Measurements from ENCODE around the gene EAPP. TPM values are rescaled to one million over a fixed set of nuclear protein-coding genes. Genes with fewer than 3 reads are reported as not detected.

EAPP gene
- total and polyA plus RNA-seq, 2 of the 13 experiments (the other 11 are each of a cell fraction or from before 2014, with no cell fraction given), result 68.7 to 110 TPM

DNA sequence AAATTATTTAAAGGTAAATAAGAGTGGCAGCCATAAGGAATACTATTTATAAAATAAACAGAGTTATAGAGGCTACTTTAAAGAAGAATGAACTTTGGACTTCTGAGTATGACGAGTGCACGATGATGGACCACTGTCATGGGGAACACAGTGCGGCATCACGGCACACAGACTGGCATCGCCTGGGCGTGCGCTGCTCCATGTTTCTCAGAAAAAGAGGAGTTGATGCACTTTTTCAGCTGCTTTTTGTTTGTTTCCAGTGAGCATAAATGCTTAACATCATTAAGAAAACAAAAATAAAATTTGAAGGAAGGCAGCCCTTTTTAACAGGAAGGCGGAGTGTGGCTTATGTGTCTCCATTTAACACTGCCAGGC lies 23.3 kb upstream of the EAPP start (continued):
- TF ChIP-seq, protein P1, sequence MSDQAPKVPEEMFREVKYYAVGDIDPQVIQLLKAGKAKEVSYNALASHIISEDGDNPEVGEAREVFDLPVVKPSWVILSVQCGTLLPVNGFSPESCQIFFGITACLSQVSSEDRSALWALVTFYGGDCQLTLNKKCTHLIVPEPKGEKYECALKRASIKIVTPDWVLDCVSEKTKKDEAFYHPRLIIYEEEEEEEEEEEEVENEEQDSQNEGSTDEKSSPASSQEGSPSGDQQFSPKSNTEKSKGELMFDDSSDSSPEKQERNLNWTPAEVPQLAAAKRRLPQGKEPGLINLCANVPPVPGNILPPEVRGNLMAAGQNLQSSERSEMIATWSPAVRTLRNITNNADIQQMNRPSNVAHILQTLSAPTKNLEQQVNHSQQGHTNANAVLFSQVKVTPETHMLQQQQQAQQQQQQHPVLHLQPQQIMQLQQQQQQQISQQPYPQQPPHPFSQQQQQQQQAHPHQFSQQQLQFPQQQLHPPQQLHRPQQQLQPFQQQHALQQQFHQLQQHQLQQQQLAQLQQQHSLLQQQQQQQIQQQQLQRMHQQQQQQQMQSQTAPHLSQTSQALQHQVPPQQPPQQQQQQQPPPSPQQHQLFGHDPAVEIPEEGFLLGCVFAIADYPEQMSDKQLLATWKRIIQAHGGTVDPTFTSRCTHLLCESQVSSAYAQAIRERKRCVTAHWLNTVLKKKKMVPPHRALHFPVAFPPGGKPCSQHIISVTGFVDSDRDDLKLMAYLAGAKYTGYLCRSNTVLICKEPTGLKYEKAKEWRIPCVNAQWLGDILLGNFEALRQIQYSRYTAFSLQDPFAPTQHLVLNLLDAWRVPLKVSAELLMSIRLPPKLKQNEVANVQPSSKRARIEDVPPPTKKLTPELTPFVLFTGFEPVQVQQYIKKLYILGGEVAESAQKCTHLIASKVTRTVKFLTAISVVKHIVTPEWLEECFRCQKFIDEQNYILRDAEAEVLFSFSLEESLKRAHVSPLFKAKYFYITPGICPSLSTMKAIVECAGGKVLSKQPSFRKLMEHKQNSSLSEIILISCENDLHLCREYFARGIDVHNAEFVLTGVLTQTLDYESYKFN (CRISPR knock-in tag; conservative IDR thresholded peaks at IDR 0.05), result no peak
- TF ChIP-seq, protein P2, sequence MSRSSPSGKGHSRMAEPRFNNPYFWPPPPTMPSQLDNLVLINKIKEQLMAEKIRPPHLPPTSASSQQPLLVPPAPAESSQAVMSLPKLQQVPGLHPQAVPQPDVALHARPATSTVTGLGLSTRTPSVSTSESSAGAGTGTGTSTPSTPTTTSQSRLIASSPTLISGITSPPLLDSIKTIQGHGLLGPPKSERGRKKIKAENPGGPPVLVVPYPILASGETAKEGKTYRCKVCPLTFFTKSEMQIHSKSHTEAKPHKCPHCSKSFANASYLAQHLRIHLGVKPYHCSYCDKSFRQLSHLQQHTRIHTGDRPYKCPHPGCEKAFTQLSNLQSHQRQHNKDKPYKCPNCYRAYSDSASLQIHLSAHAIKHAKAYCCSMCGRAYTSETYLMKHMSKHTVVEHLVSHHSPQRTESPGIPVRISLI (CRISPR knock-in tag; IDR thresholded peaks at IDR 0.05; ENCODE audit: borderline replicate concordance), result no peak
- TF ChIP-seq HNRNPLL (IDR thresholded peaks at IDR 0.05; ENCODE audit: low read depth, low read length, poor library complexity, severe bottlenecking), result no peak
- no peak for TF ChIP-seq PLRG1 (conservative IDR thresholded peaks at IDR 0.05)
- TF ChIP-seq NONO (IDR thresholded peaks at IDR 0.05), result no peak
- no peak for TF ChIP-seq NONO (CRISPR knock-in tag; conservative IDR thresholded peaks at IDR 0.05)
- TF ChIP-seq FLYWCH1 (CRISPR knock-in tag; IDR thresholded peaks at IDR 0.05), result no peak
- no peak for TF ChIP-seq STAT5B (CRISPR knock-in tag; IDR thresholded peaks at IDR 0.05)
- no peak for TF ChIP-seq FOXO1 (CRISPR knock-in tag; IDR thresholded peaks at IDR 0.05)
- TF ChIP-seq CC2D1A (CRISPR knock-in tag; IDR thresholded peaks at IDR 0.05), result no peak
- TF ChIP-seq JUN (CRISPR knock-in tag; IDR thresholded peaks at IDR 0.05), result no peak
- TF ChIP-seq CHCHD3 (CRISPR knock-in tag; IDR thresholded peaks at IDR 0.05), result no peak
- TF ChIP-seq SATB2 (CRISPR knock-in tag; IDR thresholded peaks at IDR 0.05), result 0 out of 2 replicates have a peak, but pooled peaks have one; percentile 32
- no peak for TF ChIP-seq MTF1 (CRISPR knock-in tag; IDR thresholded peaks at IDR 0.05)
- TF ChIP-seq ZBTB38 (CRISPR knock-in tag; IDR thresholded peaks at IDR 0.05), result peak; percentile 73
- TF ChIP-seq, protein P3, sequence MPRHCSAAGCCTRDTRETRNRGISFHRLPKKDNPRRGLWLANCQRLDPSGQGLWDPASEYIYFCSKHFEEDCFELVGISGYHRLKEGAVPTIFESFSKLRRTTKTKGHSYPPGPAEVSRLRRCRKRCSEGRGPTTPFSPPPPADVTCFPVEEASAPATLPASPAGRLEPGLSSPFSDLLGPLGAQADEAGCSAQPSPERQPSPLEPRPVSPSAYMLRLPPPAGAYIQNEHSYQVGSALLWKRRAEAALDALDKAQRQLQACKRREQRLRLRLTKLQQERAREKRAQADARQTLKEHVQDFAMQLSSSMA (CRISPR knock-in tag; IDR thresholded peaks at IDR 0.05), result no peak
- no peak for TF ChIP-seq NR1H2 (CRISPR knock-in tag; IDR thresholded peaks at IDR 0.05; ENCODE audit: borderline replicate concordance, low read depth)
- no peak for TF ChIP-seq HHEX (CRISPR knock-in tag; IDR thresholded peaks at IDR 0.05)
- TF ChIP-seq BHLHE40 (IDR thresholded peaks at IDR 0.05; ENCODE audit: low read length), result no peak
- no peak for TF ChIP-seq JUND (CRISPR knock-in tag; IDR thresholded peaks at IDR 0.05)
- no peak for TF ChIP-seq ZZZ3 (CRISPR knock-in tag; IDR thresholded peaks at IDR 0.05; ENCODE audit: borderline replicate concordance)
- TF ChIP-seq, protein P4, sequence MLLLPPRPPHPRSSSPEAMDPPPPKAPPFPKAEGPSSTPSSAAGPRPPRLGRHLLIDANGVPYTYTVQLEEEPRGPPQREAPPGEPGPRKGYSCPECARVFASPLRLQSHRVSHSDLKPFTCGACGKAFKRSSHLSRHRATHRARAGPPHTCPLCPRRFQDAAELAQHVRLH (CRISPR knock-in tag; IDR thresholded peaks at IDR 0.05; ENCODE audit: borderline replicate concordance, low read depth), result no peak
